22Rv1 (cell line): ENCODE data around the gene CHKB.

Experiments
- CTCF ChIP-seq: fragments of 450-650 bp; IDR thresholded peaks from 2 replicates; pipeline ENCODE4 v1.5.1; 2017; ENCODE audit warnings: mild to moderate bottlenecking
- ZFX ChIP-seq: fragments of 450-650 bp; IDR thresholded peaks from 2 replicates; pipeline ENCODE4 v1.6.1; 2017; ENCODE audit warnings: antibody characterized with exemption, borderline replicate concordance

- no peak for TF ChIP-seq CTCF
- no peak for TF ChIP-seq ZFX
These were observed 18.4 kb downstream of the CHKB start for GRCh38 chr22:50564289-50564688.
